Measurements from ENCODE around the gene ITGB5. TPM values are rescaled to one million over a fixed set of nuclear protein-coding genes. Genes with fewer than 3 reads are reported as not detected.
A peak's percentile ranks its signal among the peaks of the same experiment; 100 is the strongest.

Gene ITGB5
- total RNA-seq, 1 experiment from 2014 or later = 146 TPM

- Histone ChIP-seq H4K91ac (ENCODE audit: insufficient read length, low read depth, low read length) (no peak overlapping the region), H2AFZ (ENCODE audit: low read length) (no peak overlapping the region), H3K4ac (ENCODE audit: low read depth, low read length) (no peak overlapping the region), H3K23me2 (ENCODE audit: insufficient read length, low read depth, low read length, poor library complexity, severe bottlenecking) (no peaks in the 10 kb centered on the region), H2BK120ac (ENCODE audit: low read depth, low read length, poor library complexity, severe bottlenecking) (no peak overlapping the region), H3K18ac (ENCODE audit: insufficient read length, low read depth, low read length) (no peak overlapping the region), H3K4me1 (ENCODE audit: insufficient read depth, low read length) (peaks cover 2% of the 10 kb centered on the region), H4K20me1 (ENCODE audit: control insufficient read depth, insufficient read depth, insufficient read length) (no peaks in the 10 kb centered on the region), H3K14ac (ENCODE audit: insufficient read depth, low read length) (no peak overlapping the region), H3K23ac (ENCODE audit: insufficient read length, low read depth, low read length) (no peak overlapping the region), H3K27ac (ENCODE audit: insufficient read length, low read depth, low read length) (no peak overlapping the region), H2BK15ac (ENCODE audit: low read depth, low read length) (no peak overlapping the region), H3K27me3 (ENCODE audit: insufficient read depth, low read length) (no peaks in the 10 kb centered on the region), H3K79me1 (ENCODE audit: insufficient read depth, low read depth, low read length, poor library complexity, severe bottlenecking) (no peaks in the 10 kb centered on the region), H2BK5ac (ENCODE audit: insufficient read length, low read length) (no peak overlapping the region), H3K9me3 (ENCODE audit: control insufficient read depth, low read depth, low read length) (no peaks in the 10 kb centered on the region), H3K4me2 (ENCODE audit: insufficient read depth, insufficient read length, low read length) (no peak overlapping the region), H3T11ph (ENCODE audit: low read length) (no peak overlapping the region), H3K9ac (ENCODE audit: extremely low read depth, insufficient read length, low read length) (no peak overlapping the region), H2BK12ac (ENCODE audit: insufficient read length, low read depth, low read length) (no peak overlapping the region), H2BK20ac (ENCODE audit: low read depth, low read length, poor library complexity, severe bottlenecking) (no peak overlapping the region), H4K5ac (ENCODE audit: insufficient read length, low read depth, low read length) (no peak overlapping the region), H3K79me2 (ENCODE audit: insufficient read depth, low read length) (peaks cover 11% of the 10 kb centered on the region; the same call in 1 of the 2 replicates), H4K8ac (replicated peaks; ENCODE audit: insufficient read length, low read depth, low read length) (no peak overlapping the region), H3K56ac (ENCODE audit: insufficient read length, low read depth, low read length) (no peak overlapping the region), H2AK5ac (ENCODE audit: insufficient read length, low read length) (no peak overlapping the region)
- H3K9me3 Mint-ChIP-seq = no peaks in the 10 kb centered on the region
- H3K27ac Mint-ChIP-seq = peak overlapping the region in 1 of 3 experiments; percentile 2; a peak in 1 of 7 replicates
- TF ChIP-seq CTCF (conservative IDR thresholded peaks at IDR 0.05) = no peak
- DNase-seq = no peak
- peaks cover 21 to 50% (median 37%) of the 10 kb centered on the region in 3 experiments; a peak in 6 of 7 replicates for H3K36me3 Mint-ChIP-seq (ENCODE audit: insufficient read depth in 1 of 3, low read depth in 3 of 3)
- no peak overlapping the region for H3K4me3 Mint-ChIP-seq
- peaks cover 22 to 23% of the 10 kb centered on the region in 2 experiments for H3K4me1 Mint-ChIP-seq
- H3K27me3 Mint-ChIP-seq (ENCODE audit: low read depth) = no peaks in the 10 kb centered on the region
- no CpG with 5 or more reads among the region's 2 CpGs for WGBS (ENCODE audit: extremely low coverage, insufficient read length, low lambda C conversion rate)
Measured at GRCh38 chr3:124856677-124857076, 30.5 kb downstream of the ITGB5 start.
